ENCODE results near the gene SH2D5. TPM values are rescaled to one million over a fixed set of nuclear protein-coding genes. Genes with fewer than 3 reads are reported as not detected.

SH2D5 gene
- polyA plus RNA-seq, 2 of the 4 experiments (the other 2 are of a cell fraction): 3.2 to 7.2 TPM

GRCh38 chr1:20682571-20683236 lies 49.8 kb downstream of the SH2D5 start:
- ChIA-PET CTCF (interaction anchor here (0.6 to 1.3 kb wide), 2 partner anchors 14 to 470 kb away, joined by 3 read pairs; no protein-coding TSS in a partner anchor), POLR2A (no interaction called here)
- WGBS (ENCODE audit: missing lambda C conversion rate): 76% methylated on average over 20 of the region's 24 CpGs
- Histone ChIP-seq H3K4me3 (no peak overlapping the region), H3K27ac (no peak overlapping the region), H3K4me1 (no peaks in the 10 kb centered on the region), H3K9me3 (no peaks in the 10 kb centered on the region), H3K4me2 (no peak overlapping the region)
- TF ChIP-seq CEBPB (IDR thresholded peaks at IDR 0.05): no peak
- no peak for TF ChIP-seq KDM1A (IDR thresholded peaks at IDR 0.05; ENCODE audit: low read depth)
- no peak for TF ChIP-seq MAFK (IDR thresholded peaks at IDR 0.05; ENCODE audit: partially characterized antibody)
- no peak for TF ChIP-seq MAZ (IDR thresholded peaks at IDR 0.05; ENCODE audit: borderline replicate concordance, low read depth, low read length)
- TF ChIP-seq POLR2AphosphoS2 (conservative IDR thresholded peaks at IDR 0.05; ENCODE audit: low read length): no peak
- TF ChIP-seq ZSCAN20 (CRISPR knock-in tag; IDR thresholded peaks at IDR 0.05): no peak
- TF ChIP-seq KDM5A (IDR thresholded peaks at IDR 0.05): no peak
- TF ChIP-seq HDAC2 (IDR thresholded peaks at IDR 0.05): no peak
- no peak for TF ChIP-seq ATOH8 (CRISPR knock-in tag; IDR thresholded peaks at IDR 0.05; ENCODE audit: low read depth)
- TF ChIP-seq E2F6 (IDR thresholded peaks at IDR 0.05; ENCODE audit: borderline replicate concordance, low read depth): no peak
- TF ChIP-seq ZNF302 (CRISPR knock-in tag; IDR thresholded peaks at IDR 0.05): no peak
- no peak for TF ChIP-seq RNF2 (IDR thresholded peaks at IDR 0.05; ENCODE audit: borderline replicate concordance, low read depth)
- TF ChIP-seq SREBF2 (IDR thresholded peaks at IDR 0.05): no peak
- TF ChIP-seq RCOR1 (IDR thresholded peaks at IDR 0.05; ENCODE audit: low read depth, low read length): no peak
- TF ChIP-seq EHMT2 (IDR thresholded peaks at IDR 0.05; ENCODE audit: low read depth): no peak
- TF ChIP-seq PHF8 (IDR thresholded peaks at IDR 0.05; ENCODE audit: borderline replicate concordance, low read depth): no peak
- no peak for TF ChIP-seq NR3C1 (IDR thresholded peaks at IDR 0.05)
- FAIRE-seq (no peak), DNase-seq (ENCODE audit: low read depth in 1 of 2, low spot score in 1 of 2) (no peak), ATAC-seq (no peak)

GRCh38 chr1:20681999-20682398 lies 50.5 kb downstream of the SH2D5 start:
- no peak overlapping the region for H3K4me2 ChIP-seq
- ChIA-PET CTCF (interaction anchor here (1.3 to 1.9 kb wide), 2 partner anchors 10 to 15 kb away, joined by 3 to 5 read pairs; no protein-coding TSS in a partner anchor), POLR2A (no interaction called here)
- ATAC-seq (no peak), DNase-seq (ENCODE audit: low read depth in 1 of 2, low spot score in 1 of 2) (no peak), FAIRE-seq (no peak)
- no peaks in the 10 kb centered on the region for H3K4me1 ChIP-seq
- H3K27ac ChIP-seq: no peak overlapping the region
- H3K9me3 ChIP-seq: no peaks in the 10 kb centered on the region
- TF ChIP-seq ZFP36 (IDR thresholded peaks at IDR 0.05; ENCODE audit: borderline replicate concordance, partially characterized antibody) (no peak), ZSCAN20 (CRISPR knock-in tag; IDR thresholded peaks at IDR 0.05) (no peak), CBX2 (IDR thresholded peaks at IDR 0.05; ENCODE audit: borderline replicate concordance, low read depth) (no peak), NPAS2 (CRISPR knock-in tag; IDR thresholded peaks at IDR 0.05; ENCODE audit: borderline replicate concordance) (no peak), CEBPB (IDR thresholded peaks at IDR 0.05) (no peak), NR3C1 (IDR thresholded peaks at IDR 0.05) (no peak), RCOR1 (IDR thresholded peaks at IDR 0.05; ENCODE audit: low read depth, low read length) (no peak), ELK1 (IDR thresholded peaks at IDR 0.05; ENCODE audit: low read depth, low read length) (no peak), KDM1A (IDR thresholded peaks at IDR 0.05; ENCODE audit: low read depth) (no peak), RNF2 (IDR thresholded peaks at IDR 0.05; ENCODE audit: borderline replicate concordance, low read depth) (no peak), HES2 (IDR thresholded peaks at IDR 0.05) (no peak), GATA3 (IDR thresholded peaks at IDR 0.05; ENCODE audit: borderline replicate concordance) (no peak), CHD2 (IDR thresholded peaks at IDR 0.05; ENCODE audit: low read length, partially characterized antibody) (no peak), HEYL (CRISPR knock-in tag; IDR thresholded peaks at IDR 0.05) (no peak), TFCP2L1 (CRISPR knock-in tag; IDR thresholded peaks at IDR 0.05) (no peak), PBX3 (IDR thresholded peaks at IDR 0.05) (no peak), HOXB5 (CRISPR knock-in tag; IDR thresholded peaks at IDR 0.05) (no peak), HDAC2 (IDR thresholded peaks at IDR 0.05) (no peak)
- 85% methylated on average over 9 of the region's 9 CpGs for WGBS (ENCODE audit: missing lambda C conversion rate)
- no peak overlapping the region for H3K4me3 ChIP-seq

Measured in A549 (cell line).